ENCODE results near the gene UBAC1.

Gene UBAC1

DNA sequence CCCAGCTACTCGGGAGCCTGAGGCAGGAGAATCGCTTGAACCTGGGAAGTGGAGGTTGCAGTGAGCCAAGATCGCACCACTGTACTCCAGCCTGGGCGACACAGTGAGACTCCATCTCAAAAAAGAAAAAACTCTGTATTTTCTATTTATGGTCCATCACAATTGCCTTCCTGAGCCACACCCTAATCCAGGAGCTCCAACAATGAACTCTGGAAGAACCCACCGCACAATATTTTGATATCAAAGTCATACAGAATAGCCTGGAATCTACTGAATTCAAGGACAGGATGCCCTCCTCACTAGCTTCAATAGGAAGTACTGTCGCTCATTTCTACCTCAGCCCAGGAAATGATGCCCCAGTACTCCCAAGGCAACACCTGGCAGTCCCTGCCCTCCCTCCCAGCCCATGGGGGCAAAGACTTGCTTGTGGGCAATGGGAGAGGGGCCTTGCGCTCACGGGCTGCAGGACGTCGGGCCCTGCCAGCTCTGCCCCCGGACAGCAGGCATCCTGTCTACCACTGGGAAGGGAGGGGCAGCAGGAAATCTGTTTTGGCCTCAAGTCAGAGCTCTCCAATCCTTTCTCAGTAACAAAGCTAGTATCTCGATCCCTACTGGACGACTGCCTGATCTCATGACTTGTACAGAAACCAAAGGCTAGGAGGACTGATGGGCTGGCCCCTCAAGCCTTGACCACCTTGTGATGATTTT is 19.7 kb downstream of the UBAC1 start:
- in situ Hi-C loops (cut with MboI; ENCODE audit: low sequenced_read_pairs, unreplicated experiment) = no loop called here
- TF ChIP-seq, protein P1, sequence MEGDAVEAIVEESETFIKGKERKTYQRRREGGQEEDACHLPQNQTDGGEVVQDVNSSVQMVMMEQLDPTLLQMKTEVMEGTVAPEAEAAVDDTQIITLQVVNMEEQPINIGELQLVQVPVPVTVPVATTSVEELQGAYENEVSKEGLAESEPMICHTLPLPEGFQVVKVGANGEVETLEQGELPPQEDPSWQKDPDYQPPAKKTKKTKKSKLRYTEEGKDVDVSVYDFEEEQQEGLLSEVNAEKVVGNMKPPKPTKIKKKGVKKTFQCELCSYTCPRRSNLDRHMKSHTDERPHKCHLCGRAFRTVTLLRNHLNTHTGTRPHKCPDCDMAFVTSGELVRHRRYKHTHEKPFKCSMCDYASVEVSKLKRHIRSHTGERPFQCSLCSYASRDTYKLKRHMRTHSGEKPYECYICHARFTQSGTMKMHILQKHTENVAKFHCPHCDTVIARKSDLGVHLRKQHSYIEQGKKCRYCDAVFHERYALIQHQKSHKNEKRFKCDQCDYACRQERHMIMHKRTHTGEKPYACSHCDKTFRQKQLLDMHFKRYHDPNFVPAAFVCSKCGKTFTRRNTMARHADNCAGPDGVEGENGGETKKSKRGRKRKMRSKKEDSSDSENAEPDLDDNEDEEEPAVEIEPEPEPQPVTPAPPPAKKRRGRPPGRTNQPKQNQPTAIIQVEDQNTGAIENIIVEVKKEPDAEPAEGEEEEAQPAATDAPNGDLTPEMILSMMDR (IDR thresholded peaks at IDR 0.05; ENCODE audit: borderline replicate concordance, control extremely low read depth, extremely low read depth, insufficient read depth, missing control alignments) = no peak
- no peak for DNase-seq (ENCODE audit: low spot score)

DNA sequence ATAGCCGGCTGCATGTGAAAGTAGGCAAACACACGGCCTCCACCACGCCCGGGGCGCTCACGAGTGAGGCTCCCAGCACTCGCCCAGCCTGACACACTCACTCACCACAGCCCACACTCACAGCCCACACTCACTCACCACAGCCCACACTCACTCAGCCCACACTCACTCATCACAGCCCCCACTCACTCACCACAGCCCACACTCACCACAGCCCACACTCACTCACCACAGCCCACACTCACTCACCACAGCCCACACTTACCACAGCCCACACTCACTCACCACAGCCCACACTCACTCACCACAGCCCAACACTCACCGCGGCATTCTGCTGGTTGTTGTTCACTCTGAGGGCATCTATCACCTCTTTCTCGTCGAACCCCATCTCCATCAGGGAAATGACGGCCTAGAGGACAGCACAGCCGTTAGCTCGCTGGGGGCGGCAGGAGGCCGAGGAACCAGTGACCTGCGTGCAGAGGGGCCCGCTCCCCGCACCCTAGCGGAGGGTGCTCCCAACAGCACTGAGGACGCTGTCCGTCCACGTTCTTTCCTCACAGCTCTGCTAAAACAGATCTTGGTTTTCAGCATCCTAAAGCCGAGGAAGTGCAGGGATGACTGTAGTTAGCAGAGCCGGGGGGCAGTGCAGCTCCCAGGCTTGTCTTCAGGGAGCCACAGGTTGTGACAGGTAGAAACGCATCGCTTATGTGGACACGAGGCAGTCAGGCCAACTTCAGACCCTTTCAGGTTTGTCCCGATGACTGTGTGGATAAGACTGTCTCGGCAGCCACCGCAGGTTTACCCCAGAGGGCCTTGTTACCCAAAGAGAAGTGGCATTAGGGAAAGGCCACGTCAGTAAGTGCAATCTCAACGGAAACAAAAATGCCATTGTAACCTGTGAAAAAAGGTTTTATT is 21.6 kb downstream of the UBAC1 start:
- TF ChIP-seq, protein P1 (IDR thresholded peaks at IDR 0.05; ENCODE audit: borderline replicate concordance, control extremely low read depth, extremely low read depth, insufficient read depth, missing control alignments) = no peak
- in situ Hi-C loops (cut with MboI; ENCODE audit: low sequenced_read_pairs, unreplicated experiment) = no loop called here
- no peak for DNase-seq (ENCODE audit: low spot score)

DNA sequence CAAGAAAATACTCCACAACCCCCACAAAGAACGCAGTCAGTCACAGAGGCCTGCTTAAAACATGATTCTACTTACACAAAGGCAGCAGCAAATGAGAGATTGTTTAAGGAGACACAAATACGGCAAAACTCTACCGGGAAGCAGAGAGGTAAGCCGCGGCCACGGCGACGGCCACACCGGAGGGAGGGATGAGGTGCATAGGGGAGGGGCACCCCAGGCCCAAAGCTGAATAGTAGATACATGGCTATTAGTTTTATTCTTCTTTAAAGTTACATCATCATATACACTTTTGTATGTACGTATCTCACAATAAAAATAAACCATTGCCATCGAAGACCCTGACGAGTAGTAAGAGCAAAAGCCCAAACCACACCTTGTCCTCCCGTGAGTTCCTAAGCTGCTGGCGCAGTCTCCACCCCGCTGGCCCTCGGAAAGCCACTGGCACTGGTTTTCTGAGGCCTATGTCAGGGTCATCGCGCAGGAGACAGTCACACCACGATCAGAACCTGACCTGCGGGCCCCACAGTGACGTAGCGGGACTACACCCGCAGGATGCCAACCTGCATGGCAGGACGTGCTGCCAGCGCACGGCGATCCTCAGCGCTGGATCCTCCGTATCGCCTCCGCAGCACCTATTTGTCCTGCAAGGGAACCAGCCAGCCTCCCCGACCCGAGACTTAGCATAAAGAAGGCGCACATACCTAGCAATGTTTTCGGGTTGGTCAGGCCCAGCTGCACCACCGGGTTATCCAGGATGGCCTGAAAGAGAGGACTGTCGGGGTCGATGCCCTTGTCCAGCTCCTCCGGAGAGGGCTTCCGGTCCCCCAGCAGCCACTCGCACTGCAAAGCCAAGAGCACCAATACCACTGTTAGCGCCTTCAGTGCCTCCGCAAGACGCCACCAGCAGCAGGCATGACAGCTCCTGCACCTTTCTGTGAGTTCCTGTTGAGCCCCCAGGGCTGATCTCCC is 23.4 kb downstream of the UBAC1 start:
- in situ Hi-C loops (cut with MboI; ENCODE audit: low sequenced_read_pairs, unreplicated experiment) = no loop called here
- no peak for DNase-seq (ENCODE audit: low spot score)
- TF ChIP-seq, protein P1 (IDR thresholded peaks at IDR 0.05; ENCODE audit: borderline replicate concordance, control extremely low read depth, extremely low read depth, insufficient read depth, missing control alignments) = no peak

DNA sequence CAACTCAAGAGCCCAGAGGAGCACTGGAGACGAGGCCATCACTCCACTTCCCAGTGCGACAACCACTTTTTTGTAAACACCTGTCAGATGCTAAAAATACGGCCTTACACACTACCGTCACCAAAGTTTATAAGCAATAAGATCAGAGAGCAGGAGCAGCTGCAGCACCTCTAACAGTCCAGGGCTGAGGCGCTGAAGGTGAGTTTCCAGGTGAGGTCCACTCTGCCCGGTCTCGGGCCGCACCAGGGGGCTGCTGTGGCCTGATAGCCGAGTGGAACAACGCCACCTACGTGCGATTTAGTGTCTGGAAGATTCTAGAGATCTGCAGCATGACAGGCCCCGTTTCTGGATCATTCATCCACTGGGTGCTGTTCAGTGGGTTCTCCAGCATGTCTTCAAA is 28.1 kb downstream of the UBAC1 start:
- TF ChIP-seq, protein P1 (IDR thresholded peaks at IDR 0.05; ENCODE audit: borderline replicate concordance, control extremely low read depth, extremely low read depth, insufficient read depth, missing control alignments) = no peak
- in situ Hi-C loops (cut with MboI; ENCODE audit: low sequenced_read_pairs, unreplicated experiment) = no loop called here
- DNase-seq (ENCODE audit: low spot score) = no peak

DNA sequence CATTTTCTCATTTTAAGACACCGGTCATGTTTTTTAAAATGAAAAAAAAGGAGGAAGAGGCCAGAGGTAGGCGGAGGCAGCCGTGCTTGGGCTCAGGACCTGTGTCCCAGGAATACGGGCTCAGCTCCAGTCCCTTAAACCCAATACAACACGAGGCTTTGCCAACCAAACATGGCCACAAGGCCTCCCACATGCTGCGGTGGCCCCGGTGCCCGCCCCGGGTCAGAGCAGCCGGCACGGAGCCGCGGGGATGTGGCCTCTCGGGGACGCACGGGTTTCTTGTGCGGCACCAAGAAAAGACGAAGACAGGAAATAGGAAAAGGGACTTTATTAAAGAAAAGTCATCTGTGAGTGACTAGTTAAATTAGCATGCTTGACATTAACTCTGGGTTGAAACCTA is 28.5 kb downstream of the UBAC1 start:
- TF ChIP-seq, protein P1 (IDR thresholded peaks at IDR 0.05; ENCODE audit: borderline replicate concordance, control extremely low read depth, extremely low read depth, insufficient read depth, missing control alignments) = no peak
- in situ Hi-C loops (cut with MboI; ENCODE audit: low sequenced_read_pairs, unreplicated experiment) = no loop called here
- no peak for DNase-seq (ENCODE audit: low spot score)

DNA sequence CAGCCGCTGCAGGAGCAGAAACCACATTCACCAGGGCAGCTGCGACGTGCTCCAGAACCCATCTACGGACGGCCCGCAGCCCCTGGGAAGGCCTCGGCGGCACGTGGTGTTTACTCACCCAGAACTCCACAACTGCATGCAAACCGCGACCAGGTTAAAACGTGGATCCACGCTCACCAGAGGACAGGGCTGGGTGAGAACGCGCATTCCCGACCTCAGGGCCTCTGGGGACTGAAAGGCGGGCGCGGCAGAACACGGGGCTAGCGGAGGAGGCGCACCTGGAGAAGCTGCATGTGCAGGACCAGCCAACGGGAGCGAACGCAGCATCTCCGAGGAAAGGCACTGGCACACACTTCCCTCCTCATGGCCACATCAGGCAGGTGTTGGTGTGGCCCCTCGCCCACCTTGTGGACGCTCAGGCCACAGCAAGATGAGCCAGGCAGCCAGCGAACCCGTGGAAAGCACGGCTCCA is 29.8 kb downstream of the UBAC1 start:
- TF ChIP-seq, protein P1 (IDR thresholded peaks at IDR 0.05; ENCODE audit: borderline replicate concordance, control extremely low read depth, extremely low read depth, insufficient read depth, missing control alignments) = no peak
- in situ Hi-C loops (cut with MboI; ENCODE audit: low sequenced_read_pairs, unreplicated experiment) = no loop called here
- no peak for DNase-seq (ENCODE audit: low spot score)
